Measurements from ENCODE around the gene TRANK1.

The TRANK1 gene

DNA sequence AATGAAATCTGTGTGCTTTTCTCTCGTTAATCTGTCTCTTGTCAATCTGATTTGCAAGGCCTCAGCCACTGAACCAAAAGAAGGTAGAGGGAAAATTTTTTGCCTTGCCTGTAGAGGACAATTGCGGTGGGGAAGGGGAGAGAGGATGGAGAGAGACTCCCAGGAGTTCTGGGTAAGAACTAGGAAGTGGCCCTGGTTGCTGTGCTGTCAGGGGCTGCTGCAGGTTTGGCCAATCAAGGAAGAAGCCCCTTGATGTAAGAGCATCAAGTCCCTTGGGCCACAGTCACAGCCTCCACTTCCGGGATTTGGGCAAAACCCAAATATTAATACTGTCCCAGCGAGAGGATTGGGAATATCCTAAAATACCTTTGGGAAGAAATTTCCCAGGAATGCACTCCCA lies 43.3 kb downstream of the TRANK1 start:
- Histone ChIP-seq H3K27ac (ENCODE audit: low read depth, low read length) (no peak overlapping the region), H3K4me3 (ENCODE audit: low read depth, low read length) (no peak overlapping the region), H3K79me1 (ENCODE audit: low read length) (peaks cover 6% of the 10 kb centered on the region), H3K27me3 (ENCODE audit: insufficient read depth, low read length) (no peaks in the 10 kb centered on the region), H3K4ac (ENCODE audit: low read depth, low read length) (no peak overlapping the region), H3K23ac (ENCODE audit: low read length) (no peak overlapping the region), H2BK5ac (ENCODE audit: low read depth, low read length, poor library complexity) (no peak overlapping the region), H3K36me3 (ENCODE audit: control insufficient read depth in 1 of 2, insufficient read depth in 2 of 2, low read length in 2 of 2) (no peaks in the 10 kb centered on the region), H2AFZ (ENCODE audit: insufficient read depth, low read length, poor library complexity) (no peak overlapping the region), H3K18ac (ENCODE audit: low read length) (no peak overlapping the region), H4K12ac (ENCODE audit: low read depth, low read length) (no peak overlapping the region), H4K91ac (ENCODE audit: low read depth, low read length) (peak overlapping the region; percentile 41), H2AK5ac (ENCODE audit: low read length) (no peak overlapping the region), H3K9ac (ENCODE audit: low read length) (no peak overlapping the region), H3K79me2 (ENCODE audit: control insufficient read depth, insufficient read depth, low read length, poor library complexity) (no peaks in the 10 kb centered on the region), H3K14ac (ENCODE audit: low read length) (no peak overlapping the region), H3K4me2 (ENCODE audit: low read length) (no peak overlapping the region), H2BK12ac (ENCODE audit: low read length) (no peak overlapping the region), H2BK120ac (ENCODE audit: insufficient read depth, low read length, poor library complexity) (no peak overlapping the region), H4K8ac (ENCODE audit: low read depth, low read length) (no peak overlapping the region), H3K9me3 (ENCODE audit: insufficient read depth, low read depth, low read length) (no peaks in the 10 kb centered on the region), H3K4me1 (ENCODE audit: control insufficient read depth in 1 of 2, insufficient read depth in 2 of 2, low read length in 2 of 2) (peaks cover 11 to 15% of the 10 kb centered on the region in 2 experiments)
- no CpG with 5 or more reads among the region's 4 CpGs for WGBS (ENCODE audit: extremely low coverage, insufficient coverage, insufficient read length)
- no peak for DNase-seq

DNA sequence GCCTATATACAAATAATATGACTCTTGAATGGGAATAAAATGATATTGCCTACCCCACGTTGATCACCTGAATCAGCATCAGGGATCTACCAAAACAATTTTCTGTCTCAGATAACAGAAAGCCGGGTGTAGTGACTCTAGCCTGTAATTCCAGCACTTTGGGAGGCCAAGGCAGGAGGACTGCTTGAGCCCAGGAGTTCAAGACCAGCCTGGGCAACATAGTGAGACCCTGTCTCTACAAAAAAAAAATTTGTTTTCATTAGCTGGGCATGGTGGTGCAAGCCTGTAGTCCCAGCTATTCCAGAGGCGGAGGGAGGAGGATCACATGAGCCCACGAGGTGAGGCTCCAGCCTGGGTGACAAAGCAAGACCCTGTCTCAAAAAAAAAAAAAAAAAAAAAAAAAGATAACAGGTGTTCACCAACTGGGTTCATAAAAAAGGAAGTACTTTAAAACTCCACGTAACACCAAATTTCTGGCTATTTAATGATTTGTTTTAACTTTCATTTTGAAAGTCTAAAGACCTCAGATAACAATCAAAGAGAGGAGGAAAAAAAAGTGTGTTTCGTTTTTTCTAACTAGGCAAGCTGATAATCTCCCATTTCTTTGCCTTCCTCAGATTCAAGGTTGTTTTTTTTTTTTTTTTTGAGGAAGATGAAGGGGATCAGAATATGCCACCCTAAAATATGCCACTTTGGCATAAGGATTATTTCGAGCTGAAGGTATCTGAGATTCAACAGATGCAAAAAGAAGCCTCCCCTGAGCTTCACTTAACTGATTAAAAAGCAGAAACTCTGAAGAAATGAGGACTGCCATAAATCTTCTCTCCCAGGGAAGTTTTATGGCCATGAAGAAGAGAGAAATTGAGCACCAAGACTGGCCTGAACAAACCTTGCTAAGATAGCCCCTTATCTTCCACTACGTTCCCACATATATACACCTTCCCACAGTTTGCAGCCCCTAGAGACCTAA lies 44.1 kb downstream of the TRANK1 start:
- Histone ChIP-seq H3K4me2 (ENCODE audit: low read length) (no peak overlapping the region), H3K9me3 (ENCODE audit: insufficient read depth, low read depth, low read length) (no peaks in the 10 kb centered on the region), H4K12ac (ENCODE audit: low read depth, low read length) (no peak overlapping the region), H3K79me2 (ENCODE audit: control insufficient read depth, insufficient read depth, low read length, poor library complexity) (no peaks in the 10 kb centered on the region), H2AK5ac (ENCODE audit: low read length) (no peak overlapping the region), H3K14ac (ENCODE audit: low read length) (no peak overlapping the region), H3K23ac (ENCODE audit: low read length) (no peak overlapping the region), H3K4me3 (ENCODE audit: low read depth, low read length) (no peak overlapping the region), H3K79me1 (ENCODE audit: low read length) (peaks cover 6% of the 10 kb centered on the region), H2BK120ac (ENCODE audit: insufficient read depth, low read length, poor library complexity) (no peak overlapping the region), H3K4me1 (ENCODE audit: control insufficient read depth in 1 of 2, insufficient read depth in 2 of 2, low read length in 2 of 2) (peaks cover 10 to 12% of the 10 kb centered on the region in 2 experiments), H3K9ac (ENCODE audit: low read length) (no peak overlapping the region), H2BK5ac (ENCODE audit: low read depth, low read length, poor library complexity) (no peak overlapping the region), H2BK12ac (ENCODE audit: low read length) (no peak overlapping the region), H3K27ac (ENCODE audit: low read depth, low read length) (no peak overlapping the region), H4K8ac (ENCODE audit: low read depth, low read length) (no peak overlapping the region), H3K36me3 (ENCODE audit: control insufficient read depth in 1 of 2, insufficient read depth in 2 of 2, low read length in 2 of 2) (no peaks in the 10 kb centered on the region), H3K27me3 (ENCODE audit: insufficient read depth, low read length) (no peaks in the 10 kb centered on the region), H3K18ac (ENCODE audit: low read length) (no peak overlapping the region), H3K4ac (ENCODE audit: low read depth, low read length) (no peak overlapping the region), H4K91ac (ENCODE audit: low read depth, low read length) (no peak overlapping the region), H2AFZ (ENCODE audit: insufficient read depth, low read length, poor library complexity) (no peak overlapping the region)
- WGBS (ENCODE audit: extremely low coverage, insufficient coverage, insufficient read length): no CpG with 5 or more reads among the region's 8 CpGs
- DNase-seq: no peak

DNA sequence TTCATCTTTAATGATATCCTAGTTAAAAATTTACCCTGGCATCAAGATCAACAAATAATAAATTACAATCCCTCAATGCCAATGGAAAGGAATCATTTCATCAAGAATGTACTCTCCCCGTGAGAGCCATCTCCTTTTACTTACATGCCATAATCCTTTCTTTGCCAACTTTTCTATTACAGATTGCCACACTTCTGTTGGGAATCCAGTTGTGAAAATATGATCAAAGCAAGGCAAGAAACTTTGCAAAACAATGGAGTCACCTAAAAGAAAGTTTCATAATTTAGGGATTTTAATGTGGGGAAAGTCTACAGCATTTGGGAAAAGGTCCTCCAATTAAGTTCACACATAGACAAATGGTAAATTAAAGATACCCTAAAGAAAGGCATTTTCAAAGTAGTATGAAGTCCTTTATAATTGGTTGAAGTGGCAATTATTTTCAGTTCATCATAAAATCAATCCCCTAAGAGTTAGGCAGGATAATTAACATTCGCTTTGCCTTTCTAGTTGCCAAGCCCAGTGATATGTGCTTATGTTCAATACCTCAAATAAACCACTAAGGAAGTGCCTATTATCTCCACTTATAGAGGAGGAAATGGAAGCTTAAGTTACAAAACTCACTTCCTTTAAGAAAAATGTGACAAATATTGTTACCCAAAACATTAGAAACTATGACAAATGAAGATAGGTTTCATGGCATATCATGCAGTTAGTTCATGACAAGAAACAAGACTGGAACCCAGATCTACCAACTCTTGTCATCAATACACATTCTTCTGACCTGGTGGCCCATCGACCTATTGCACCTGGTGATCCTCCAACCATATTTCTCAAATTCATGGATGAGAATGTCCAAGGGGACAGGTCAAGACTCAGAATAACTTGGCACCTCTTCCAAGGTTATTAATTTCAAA lies 49.1 kb downstream of the TRANK1 start:
- no peaks in the 10 kb centered on the region for H3K36me3 ChIP-seq (ENCODE audit: control insufficient read depth in 1 of 2, insufficient read depth in 2 of 2, low read length in 2 of 2)
- no CpG with 5 or more reads among the region's 3 CpGs for WGBS (ENCODE audit: extremely low coverage, insufficient coverage, insufficient read length)
- no peak overlapping the region for H3K14ac ChIP-seq (ENCODE audit: low read length)
- no peak overlapping the region for H4K12ac ChIP-seq (ENCODE audit: low read depth, low read length)
- H3K27ac ChIP-seq (ENCODE audit: low read depth, low read length): no peak overlapping the region
- H3K79me2 ChIP-seq (ENCODE audit: control insufficient read depth, insufficient read depth, low read length, poor library complexity): no peaks in the 10 kb centered on the region
- H2AFZ ChIP-seq (ENCODE audit: insufficient read depth, low read length, poor library complexity): no peak overlapping the region
- no peak overlapping the region for H4K8ac ChIP-seq (ENCODE audit: low read depth, low read length)
- H3K4me3 ChIP-seq (ENCODE audit: low read depth, low read length): no peak overlapping the region
- no peak overlapping the region for H2BK5ac ChIP-seq (ENCODE audit: low read depth, low read length, poor library complexity)
- no peak overlapping the region for H3K4ac ChIP-seq (ENCODE audit: low read depth, low read length)
- peaks cover 13% of the 10 kb centered on the region for H3K79me1 ChIP-seq (ENCODE audit: low read length)
- H3K23ac ChIP-seq (ENCODE audit: low read length): no peak overlapping the region
- peaks cover 4 to 7% of the 10 kb centered on the region in 2 experiments for H3K4me1 ChIP-seq (ENCODE audit: control insufficient read depth in 1 of 2, insufficient read depth in 2 of 2, low read length in 2 of 2)
- no peak overlapping the region for H3K4me2 ChIP-seq (ENCODE audit: low read length)
- H3K9ac ChIP-seq (ENCODE audit: low read length): no peak overlapping the region
- no peak overlapping the region for H4K91ac ChIP-seq (ENCODE audit: low read depth, low read length)
- DNase-seq: no peak
- no peak overlapping the region for H2AK5ac ChIP-seq (ENCODE audit: low read length)
- H2BK12ac ChIP-seq (ENCODE audit: low read length): peak overlapping the region; percentile 23
- H3K18ac ChIP-seq (ENCODE audit: low read length): no peak overlapping the region
- no peaks in the 10 kb centered on the region for H3K27me3 ChIP-seq (ENCODE audit: insufficient read depth, low read length)
- no peak overlapping the region for H2BK120ac ChIP-seq (ENCODE audit: insufficient read depth, low read length, poor library complexity)
- H3K9me3 ChIP-seq (ENCODE audit: insufficient read depth, low read depth, low read length): no peaks in the 10 kb centered on the region

DNA sequence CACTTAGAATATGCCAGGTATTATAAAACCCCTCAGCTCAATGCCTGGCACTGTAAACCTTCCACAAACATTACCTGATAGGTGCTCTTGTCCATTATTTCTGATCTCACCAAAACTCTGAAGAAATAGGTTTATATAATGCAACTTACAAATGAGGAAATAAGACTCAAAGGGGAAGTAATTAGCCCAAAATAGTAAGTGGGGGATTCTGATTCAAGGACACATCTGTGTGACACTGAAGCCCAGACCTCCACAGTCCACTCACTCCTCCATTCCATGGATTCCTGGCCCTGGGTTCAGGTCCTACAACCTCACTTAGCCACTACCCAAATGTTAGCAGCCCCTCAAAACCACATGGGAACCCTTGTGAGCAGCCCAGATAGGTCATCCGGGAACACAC lies 49.9 kb downstream of the TRANK1 start:
- H2BK5ac ChIP-seq (ENCODE audit: low read depth, low read length, poor library complexity): no peak overlapping the region
- peaks cover 12% of the 10 kb centered on the region in 2 experiments for H3K4me1 ChIP-seq (ENCODE audit: control insufficient read depth in 1 of 2, insufficient read depth in 2 of 2, low read length in 2 of 2)
- H4K12ac ChIP-seq (ENCODE audit: low read depth, low read length): no peak overlapping the region
- H3K4me3 ChIP-seq (ENCODE audit: low read depth, low read length): no peak overlapping the region
- H3K36me3 ChIP-seq (ENCODE audit: control insufficient read depth in 1 of 2, insufficient read depth in 2 of 2, low read length in 2 of 2): no peaks in the 10 kb centered on the region
- no peak for DNase-seq
- peak overlapping the region; percentile 77 for H4K91ac ChIP-seq (ENCODE audit: low read depth, low read length)
- whole genome bisulfite sequencing (ENCODE audit: extremely low coverage, insufficient coverage, insufficient read length): no CpG with 5 or more reads among the region's 1 CpG
- H2AFZ ChIP-seq (ENCODE audit: insufficient read depth, low read length, poor library complexity): no peak overlapping the region
- H2BK12ac ChIP-seq (ENCODE audit: low read length): peak overlapping the region; percentile 82
- H3K9me3 ChIP-seq (ENCODE audit: insufficient read depth, low read depth, low read length): no peaks in the 10 kb centered on the region
- peak overlapping the region; percentile 73 for H2BK120ac ChIP-seq (ENCODE audit: insufficient read depth, low read length, poor library complexity)
- no peak overlapping the region for H3K23ac ChIP-seq (ENCODE audit: low read length)
- H3K27ac ChIP-seq (ENCODE audit: low read depth, low read length): no peak overlapping the region
- no peak overlapping the region for H4K8ac ChIP-seq (ENCODE audit: low read depth, low read length)
- H3K27me3 ChIP-seq (ENCODE audit: insufficient read depth, low read length): no peaks in the 10 kb centered on the region
- no peak overlapping the region for H3K4me2 ChIP-seq (ENCODE audit: low read length)
- peak overlapping the region; percentile 68 for H3K14ac ChIP-seq (ENCODE audit: low read length)
- H3K4ac ChIP-seq (ENCODE audit: low read depth, low read length): no peak overlapping the region
- H3K18ac ChIP-seq (ENCODE audit: low read length): no peak overlapping the region
- H3K9ac ChIP-seq (ENCODE audit: low read length): no peak overlapping the region
- H3K79me1 ChIP-seq (ENCODE audit: low read length): peaks cover 13% of the 10 kb centered on the region
- no peaks in the 10 kb centered on the region for H3K79me2 ChIP-seq (ENCODE audit: control insufficient read depth, insufficient read depth, low read length, poor library complexity)
- H2AK5ac ChIP-seq (ENCODE audit: low read length): peak overlapping the region; percentile 80
